ENCODE measurements around the gene AGPAT3.

DNA sequence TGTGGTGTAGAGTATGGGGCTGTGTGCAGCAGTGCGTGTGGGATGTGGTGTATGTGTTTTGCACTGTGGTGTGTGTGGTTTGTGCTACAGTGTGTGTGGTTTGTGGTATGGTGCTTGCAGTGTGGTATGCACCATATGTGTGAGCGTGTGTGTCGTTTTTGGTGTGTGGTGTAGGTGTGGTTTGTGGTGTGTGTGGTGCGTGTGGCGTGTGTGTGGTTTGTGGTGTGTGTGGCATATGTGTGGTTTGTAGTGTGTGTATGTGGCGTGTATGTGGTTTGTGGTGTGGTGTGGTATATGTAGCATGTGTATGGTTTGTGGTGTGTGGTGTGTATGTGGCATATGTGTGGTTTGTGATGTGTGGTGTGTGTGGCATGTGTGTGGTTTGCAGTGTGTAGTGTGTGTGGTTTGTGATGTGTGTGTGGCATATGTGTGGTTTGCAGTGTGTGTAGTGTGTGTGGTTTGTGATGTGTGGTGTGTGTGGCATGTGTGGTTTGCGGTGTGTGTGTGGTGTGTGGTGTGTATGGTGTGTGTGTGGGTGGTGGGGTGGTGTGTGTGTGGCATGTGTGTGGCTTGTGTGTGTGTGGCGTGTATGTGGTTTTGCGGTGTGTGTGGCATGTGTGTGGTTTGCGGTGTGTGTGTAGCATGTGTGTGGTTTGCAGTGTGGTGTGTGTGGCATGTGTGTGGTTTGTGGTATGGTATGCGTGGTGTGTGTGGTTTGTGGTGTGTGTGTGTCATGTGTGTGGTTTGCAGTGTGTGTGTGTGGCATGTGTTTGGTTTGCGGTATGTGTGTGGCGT is 93.5 kb downstream of the AGPAT3 start:
- no peak for TF ChIP-seq POLR2AphosphoS5 (IDR thresholded peaks at IDR 0.05; ENCODE audit: insufficient read depth, low read depth, low read length)
- TF ChIP-seq CTCF (IDR thresholded peaks at IDR 0.05; ENCODE audit: extremely low read depth in 1 of 2, insufficient read depth in 1 of 2, low read depth in 1 of 2, low read length in 2 of 2): no peak
- no peak for TF ChIP-seq POLR2A (IDR thresholded peaks at IDR 0.05; ENCODE audit: low read depth, low read length)
- TF ChIP-seq JUN (IDR thresholded peaks at IDR 0.05; ENCODE audit: borderline replicate concordance, insufficient read depth, insufficient read length, low read depth): no peak
- TF ChIP-seq FOS (IDR thresholded peaks at IDR 0.05; ENCODE audit: borderline replicate concordance, insufficient read depth, low read length): no peak
- no peak for TF ChIP-seq EZH2 (IDR thresholded peaks at IDR 0.05; ENCODE audit: borderline replicate concordance, low read depth, low read length, severe bottlenecking)
- TF ChIP-seq, protein P1, sequence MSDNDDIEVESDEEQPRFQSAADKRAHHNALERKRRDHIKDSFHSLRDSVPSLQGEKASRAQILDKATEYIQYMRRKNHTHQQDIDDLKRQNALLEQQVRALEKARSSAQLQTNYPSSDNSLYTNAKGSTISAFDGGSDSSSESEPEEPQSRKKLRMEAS (IDR thresholded peaks at IDR 0.05; ENCODE audit: insufficient read depth, insufficient read length): no peak
- no peak for TF ChIP-seq GATA2 (IDR thresholded peaks at IDR 0.05; ENCODE audit: insufficient read depth, insufficient read length, low read depth, low read length)
